Stomach (tissue), 4 donors: ENCODE results near the gene INVS.

ENCODE experiments used
- CTCF ChIP-seq, 7 experiments: fragments of 450-650 bp in 4 of 7; fragments of 200-600 bp in 3 of 7; sonication (generic) in 3 of 7; IDR thresholded peaks; one replicate each; pipeline ENCODE4 v1.5.1; 2016 to 2019; ENCODE audit warnings: antibody characterized with exemption in 7 of 7, control low read depth in 2 of 7, mild to moderate bottlenecking in 1 of 7
- EP300 ChIP-seq: sonication (generic); formaldehyde crosslinking; IDR thresholded peaks from one replicate; pipeline ENCODE4 v1.6.1; 2017; ENCODE audit warnings: antibody characterized with exemption
- POLR2A ChIP-seq, 4 donors: fragments of 450-650 bp; IDR thresholded peaks; one replicate each; pipeline ENCODE4 v1.6.1; 2016; ENCODE audit warnings: antibody characterized with exemption in 4 of 4, control low read depth in 2 of 4, mild to moderate bottlenecking in 1 of 4, moderate library complexity in 1 of 4
- POLR2AphosphoS5 ChIP-seq, 3 donors: sonication (generic); formaldehyde crosslinking; IDR thresholded peaks; one replicate each; pipeline ENCODE4 v1.6.1; 2016; ENCODE audit warnings: antibody characterized with exemption in 3 of 3

- TF ChIP-seq CTCF (IDR thresholded peaks at IDR 0.05) (no peak), POLR2A (IDR thresholded peaks at IDR 0.05) (no peak), POLR2AphosphoS5 (IDR thresholded peaks at IDR 0.05) (no peak), EP300 (no peak)
Measured at GRCh38 chr9:100309992-100310391, 210.9 kb downstream of the INVS start.
